Activated gamma-delta T cell (primary cell): ENCODE data around the gene PTPRN2.
"Not testable (repeated sequence)": the region's sequence is repeated elsewhere in the genome, so short reads cannot be mapped to it uniquely, and the experiment has no call there.

Experiments used
- DNase-seq: peaks from one replicate; lab custom pipeline; 2025; lab: John Stamatoyannopoulos, UW

The PTPRN2 gene

GRCh38 chr7:158264881-158265742, 322.5 kb downstream of the PTPRN2 start:
- no peak for DNase-seq

- no peak for DNase-seq
Measured at GRCh38 chr7:158263964-158264748, 323.5 kb downstream of the PTPRN2 start.

- no peak for DNase-seq
Measured at GRCh38 chr7:158263110-158263963, 324.3 kb downstream of the PTPRN2 start.

GRCh38 chr7:158262284-158263109, 325.1 kb downstream of the PTPRN2 start:
- no peak for DNase-seq

GRCh38 chr7:158261362-158262235, 326.0 kb downstream of the PTPRN2 start:
- no peak for DNase-seq

- DNase-seq, result no peak
Measured at GRCh38 chr7:158260567-158261361, 326.9 kb downstream of the PTPRN2 start.

GRCh38 chr7:158259671-158260418, 327.8 kb downstream of the PTPRN2 start:
- DNase-seq, result no peak

- DNase-seq, result no peak
Measured at GRCh38 chr7:158259141-158259540, 328.5 kb downstream of the PTPRN2 start.

- no peak for DNase-seq
Measured at GRCh38 chr7:158258411-158259130, 329.1 kb downstream of the PTPRN2 start.

- DNase-seq, result no peak
Measured at GRCh38 chr7:158257516-158258410, 329.9 kb downstream of the PTPRN2 start.

- DNase-seq, result no peak
Measured at GRCh38 chr7:158257001-158257400, 330.6 kb downstream of the PTPRN2 start.

GRCh38 chr7:158256091-158256816, 331.4 kb downstream of the PTPRN2 start:
- DNase-seq, result no peak

- no peak for DNase-seq
Measured at GRCh38 chr7:158255558-158255957, 332.1 kb downstream of the PTPRN2 start.

GRCh38 chr7:158255156-158255555, 332.5 kb downstream of the PTPRN2 start:
- no peak for DNase-seq

GRCh38 chr7:158253670-158254045, 334.0 kb downstream of the PTPRN2 start:
- not testable (repeated sequence) for DNase-seq
